ENCODE data around the gene FOXS1. TPM values are rescaled to one million over a fixed set of nuclear protein-coding genes. Genes with fewer than 3 reads are reported as not detected.

Gene FOXS1
- total and polyA plus RNA-seq, 10 of the 15 experiments (the other 5 are each of a cell fraction or from before 2014, with no cell fraction given): not detected

- RAD21 ChIA-PET (ENCODE audit: unreplicated experiment): interaction anchor here (0.5 to 1.6 kb wide), 2 partner anchors 143 to 183 kb away, joined by 3 to 5 read pairs; no protein-coding TSS in a partner anchor
- CTCF ChIA-PET: interaction anchor here (0.6 to 7.3 kb wide), 13 partner anchors 12 to 242 kb away, joined by 3 to 109 read pairs (median 7); partner anchors contain the start of genes MYLK2 and PDRG1
- Histone ChIP-seq H3K9ac (ENCODE audit: control insufficient read depth, insufficient read depth, low read length) (no peak overlapping the region), H2AFZ (ENCODE audit: control insufficient read depth, low read depth, low read length) (no peak overlapping the region), H3K27me3 (replicated peaks in 1 of 2; ENCODE audit: control insufficient read depth in 2 of 2, insufficient read depth in 2 of 2, low read length in 1 of 2) (no peaks in the 10 kb centered on the region; a peak in 2 of 4 replicates), H3K79me2 (ENCODE audit: control insufficient read depth, insufficient read depth, low read length) (no peaks in the 10 kb centered on the region), H3K36me3 (ENCODE audit: control insufficient read depth in 2 of 2, insufficient read depth in 2 of 2, low read length in 1 of 2) (no peaks in the 10 kb centered on the region), H3K27ac (ENCODE audit: control insufficient read depth, insufficient read depth) (no peak overlapping the region), H3K4me1 (ENCODE audit: control insufficient read depth, insufficient read depth, low read length) (peaks cover 5% of the 10 kb centered on the region; the same call in 1 of the 2 replicates), H3K9me3 (replicated peaks; ENCODE audit: control insufficient read depth, insufficient read depth, low read length) (no peaks in the 10 kb centered on the region), H4K20me1 (ENCODE audit: control insufficient read depth, insufficient read depth) (no peaks in the 10 kb centered on the region; the same call in 1 of the 2 replicates), H3K4me3 (no peak overlapping the region), H3K4me2 (ENCODE audit: control insufficient read depth, insufficient read depth) (no peak overlapping the region)
- FAIRE-seq (no peak), DNase-seq (ENCODE audit: low read depth, low spot score) (no peak), ATAC-seq (no peak)
- TF ChIP-seq SREBF1 (IDR thresholded peaks at IDR 0.05; ENCODE audit: low read length): no peak
- TF ChIP-seq RBBP5 (conservative IDR thresholded peaks at IDR 0.05): no peak
- TF ChIP-seq HSF1 (IDR thresholded peaks at IDR 0.05; ENCODE audit: low read depth, low read length): no peak
- TF ChIP-seq IRF4 (IDR thresholded peaks at IDR 0.05; ENCODE audit: low read depth, low read length): no peak
- TF ChIP-seq HDGF (IDR thresholded peaks at IDR 0.05): no peak
- no peak for TF ChIP-seq POU2F2 (IDR thresholded peaks at IDR 0.05; ENCODE audit: borderline replicate concordance, low read depth, low read length)
- no peak for TF ChIP-seq ZNF24 (IDR thresholded peaks at IDR 0.05)
- TF ChIP-seq HCFC1 (IDR thresholded peaks at IDR 0.05; ENCODE audit: low read length): no peak
- no peak for TF ChIP-seq CHD4 (IDR thresholded peaks at IDR 0.05)
- TF ChIP-seq FOXM1 (IDR thresholded peaks at IDR 0.05; ENCODE audit: low read depth, low read length): no peak
- TF ChIP-seq FOXK2 (IDR thresholded peaks at IDR 0.05): no peak
- no peak for TF ChIP-seq USF2 (IDR thresholded peaks at IDR 0.05; ENCODE audit: borderline replicate concordance, low read depth, low read length)
- no peak for TF ChIP-seq PML (IDR thresholded peaks at IDR 0.05; ENCODE audit: low read length)
- TF ChIP-seq LARP7 (IDR thresholded peaks at IDR 0.05): no peak
- TF ChIP-seq PAX8 (IDR thresholded peaks at IDR 0.05): no peak
- TF ChIP-seq SIN3A (IDR thresholded peaks at IDR 0.05; ENCODE audit: low read depth, low read length): no peak
- TF ChIP-seq ZSCAN29 (IDR thresholded peaks at IDR 0.05): no peak
- SMC1A ChIA-PET (ENCODE audit: uncharacterized antibody, unreplicated experiment): interaction anchor here (1.9 to 2.8 kb wide), 5 partner anchors 11 to 104 kb away, joined by 4 to 13 read pairs (median 7); partner anchors contain the start of gene PDRG1
- 40% methylated on average over 31 of the region's 32 CpGs for WGBS (ENCODE audit: insufficient coverage, insufficient replicate concordance, low lambda C conversion rate, missing lambda C conversion rate)
- in situ Hi-C loops (cut with MboI): no loop called here
- intact Hi-C loops (cut with micrococcal nuclease; ENCODE audit: unreplicated experiment): loop anchor here (5.0 kb wide), 1 partner anchor 169 kb away; no protein-coding TSS in a partner anchor
- POLR2A ChIA-PET: no interaction called here
- no TSS peak for BruUV-seq (replicated peaks)
These were observed 2.9 kb upstream of the FOXS1 start for GRCh38 chr20:31848088-31848999.

Measured in GM12878 (cell line).